GM12874 (cell line): Measurements from ENCODE around the gene LHFPL2.

Source experiments
- TF ChIP-seq, protein P1 (sequence below): IDR thresholded peaks from 2 replicates; pipeline ENCODE4 v1.5.1; 2011; ENCODE audit warnings: low read depth, mild to moderate bottlenecking, control low read depth, low read length, moderate library complexity; ENCODE audit not compliant: insufficient read depth

The LHFPL2 gene

DNA sequence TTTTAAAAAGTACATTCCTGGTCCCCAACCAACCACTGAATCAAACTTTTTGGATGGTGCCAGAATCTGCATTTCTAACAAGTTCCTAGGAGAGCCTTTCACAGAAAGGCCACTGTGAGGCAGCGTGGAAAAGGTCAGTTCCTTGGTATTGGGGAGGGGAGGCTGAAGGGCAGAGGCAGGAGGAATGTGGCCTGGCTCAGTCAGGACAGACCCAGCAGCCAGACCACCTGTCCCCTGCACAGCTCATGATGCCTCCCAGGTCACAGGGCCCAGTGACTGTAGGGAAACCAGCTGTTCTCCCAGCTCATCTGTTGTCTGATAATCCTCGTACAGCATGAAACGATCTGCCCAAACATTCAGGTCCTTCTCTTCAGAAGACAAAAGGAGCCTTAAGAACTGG lies 132.9 kb downstream of the LHFPL2 start:
- TF ChIP-seq, protein P1, sequence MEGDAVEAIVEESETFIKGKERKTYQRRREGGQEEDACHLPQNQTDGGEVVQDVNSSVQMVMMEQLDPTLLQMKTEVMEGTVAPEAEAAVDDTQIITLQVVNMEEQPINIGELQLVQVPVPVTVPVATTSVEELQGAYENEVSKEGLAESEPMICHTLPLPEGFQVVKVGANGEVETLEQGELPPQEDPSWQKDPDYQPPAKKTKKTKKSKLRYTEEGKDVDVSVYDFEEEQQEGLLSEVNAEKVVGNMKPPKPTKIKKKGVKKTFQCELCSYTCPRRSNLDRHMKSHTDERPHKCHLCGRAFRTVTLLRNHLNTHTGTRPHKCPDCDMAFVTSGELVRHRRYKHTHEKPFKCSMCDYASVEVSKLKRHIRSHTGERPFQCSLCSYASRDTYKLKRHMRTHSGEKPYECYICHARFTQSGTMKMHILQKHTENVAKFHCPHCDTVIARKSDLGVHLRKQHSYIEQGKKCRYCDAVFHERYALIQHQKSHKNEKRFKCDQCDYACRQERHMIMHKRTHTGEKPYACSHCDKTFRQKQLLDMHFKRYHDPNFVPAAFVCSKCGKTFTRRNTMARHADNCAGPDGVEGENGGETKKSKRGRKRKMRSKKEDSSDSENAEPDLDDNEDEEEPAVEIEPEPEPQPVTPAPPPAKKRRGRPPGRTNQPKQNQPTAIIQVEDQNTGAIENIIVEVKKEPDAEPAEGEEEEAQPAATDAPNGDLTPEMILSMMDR: no peak

DNA sequence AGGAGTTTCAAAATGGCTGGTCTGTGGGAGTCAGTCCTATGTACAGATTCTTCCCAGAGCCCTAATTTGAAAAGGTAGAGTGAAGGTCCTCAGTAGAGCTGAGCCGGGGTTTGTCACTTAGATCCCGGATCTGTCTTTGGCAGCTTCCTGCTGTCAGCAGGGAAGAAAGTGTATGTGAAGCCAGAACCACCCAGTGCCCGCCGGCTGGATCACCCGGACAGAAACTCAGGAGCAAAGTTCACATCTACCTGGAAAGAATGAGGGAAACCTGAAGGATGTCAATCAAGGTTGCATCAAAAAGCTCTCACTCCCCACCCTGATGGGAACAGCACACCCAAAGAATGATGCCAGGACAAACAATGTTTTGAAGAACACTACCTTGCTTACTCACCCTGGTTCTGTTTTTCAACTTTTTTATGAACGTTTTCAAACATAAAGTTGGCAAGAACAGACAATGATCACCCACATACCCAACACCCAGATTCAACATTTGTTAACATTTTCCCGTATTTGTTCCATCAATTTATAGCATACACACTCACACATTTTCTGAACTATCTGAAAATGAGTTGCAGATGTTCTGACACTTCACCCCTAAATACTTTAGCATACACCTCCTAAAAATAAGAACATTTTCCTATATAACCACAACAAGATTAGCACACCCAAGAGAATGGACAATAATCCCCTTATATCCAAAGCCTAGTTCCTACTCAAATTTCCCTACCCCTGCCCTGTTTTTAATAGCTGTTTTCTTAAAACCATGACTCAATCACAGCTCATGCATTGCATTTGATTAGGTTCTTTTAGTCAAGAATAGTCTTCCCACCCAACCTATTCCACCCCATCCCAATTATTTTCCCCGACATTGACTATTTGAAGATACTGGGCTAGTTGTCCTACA lies 133.9 kb downstream of the LHFPL2 start:
- TF ChIP-seq, protein P1: no peak

DNA sequence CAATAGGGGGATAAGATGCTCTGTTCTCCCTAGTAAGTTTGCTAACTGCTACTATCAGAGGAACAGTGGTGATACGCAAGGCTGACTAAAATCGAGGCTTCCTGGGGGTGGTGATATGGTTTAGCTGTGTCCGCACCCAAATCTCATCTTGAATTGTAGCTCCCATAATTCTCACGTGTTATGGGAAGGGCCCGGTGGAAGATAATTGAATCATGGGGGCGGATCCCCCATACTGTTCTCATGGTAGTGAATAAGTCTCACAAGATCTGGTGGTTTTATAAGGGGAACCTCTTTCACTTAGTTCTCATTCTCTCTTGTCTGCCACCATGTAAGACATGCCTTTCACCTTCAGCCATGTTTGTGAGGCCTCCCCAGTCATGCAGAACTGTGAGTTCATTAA lies 135.1 kb downstream of the LHFPL2 start:
- TF ChIP-seq, protein P1: no peak

DNA sequence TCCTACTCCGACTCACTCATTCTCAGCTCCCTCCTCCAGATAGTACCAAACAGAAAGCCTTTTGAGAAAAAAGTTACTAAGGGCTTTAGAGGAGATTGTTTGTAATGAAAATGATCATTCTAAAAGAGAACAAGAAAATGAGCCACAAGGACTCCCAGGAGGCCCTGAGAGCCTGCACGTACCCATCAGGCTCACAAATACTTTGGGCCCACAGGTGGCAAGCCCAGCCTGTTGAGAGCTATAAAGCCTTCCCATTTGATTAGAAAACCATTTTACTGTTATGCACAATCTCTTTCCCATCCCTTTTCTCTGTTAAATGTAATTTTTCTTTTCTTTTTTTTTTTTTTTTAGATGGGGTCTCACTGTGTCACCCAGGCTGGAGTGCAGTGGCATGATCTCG lies 136.1 kb downstream of the LHFPL2 start:
- TF ChIP-seq, protein P1: no peak

DNA sequence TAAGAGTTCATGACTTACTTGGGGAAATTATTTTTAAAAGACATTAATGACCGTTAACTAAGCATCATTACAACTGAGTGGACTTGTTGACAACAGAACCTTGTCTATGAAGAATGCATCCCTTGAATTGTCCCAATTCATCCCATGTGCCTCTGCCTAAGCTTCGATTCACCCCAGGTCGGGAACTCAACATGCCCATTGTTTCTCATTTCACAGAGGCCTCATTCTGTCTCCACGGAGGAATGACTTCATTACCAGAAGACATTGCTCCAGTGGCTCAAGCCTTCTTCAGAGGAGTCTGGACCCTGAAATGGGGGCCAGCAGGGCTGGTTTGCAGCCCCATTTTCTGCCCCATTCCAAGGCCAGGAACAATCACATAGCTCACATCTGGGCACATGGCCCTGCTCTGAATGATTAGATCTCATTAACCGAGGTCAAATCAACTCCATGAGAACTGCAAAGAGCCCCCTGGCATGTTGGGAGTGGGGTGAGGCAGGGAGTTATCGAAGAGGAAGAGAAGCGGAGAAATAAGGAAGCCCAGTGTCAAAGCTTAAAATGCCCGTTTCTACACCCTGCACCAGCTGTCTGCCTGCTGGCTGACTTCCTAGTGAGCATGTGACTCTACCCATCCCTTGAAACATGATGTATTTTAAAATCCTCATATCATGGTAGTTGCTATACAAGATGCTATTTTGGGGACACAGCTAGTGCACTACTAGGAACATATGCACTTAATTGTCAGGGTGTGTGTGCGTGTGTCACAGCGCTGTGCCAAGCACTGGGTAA lies 137.3 kb downstream of the LHFPL2 start:
- TF ChIP-seq, protein P1: no peak

DNA sequence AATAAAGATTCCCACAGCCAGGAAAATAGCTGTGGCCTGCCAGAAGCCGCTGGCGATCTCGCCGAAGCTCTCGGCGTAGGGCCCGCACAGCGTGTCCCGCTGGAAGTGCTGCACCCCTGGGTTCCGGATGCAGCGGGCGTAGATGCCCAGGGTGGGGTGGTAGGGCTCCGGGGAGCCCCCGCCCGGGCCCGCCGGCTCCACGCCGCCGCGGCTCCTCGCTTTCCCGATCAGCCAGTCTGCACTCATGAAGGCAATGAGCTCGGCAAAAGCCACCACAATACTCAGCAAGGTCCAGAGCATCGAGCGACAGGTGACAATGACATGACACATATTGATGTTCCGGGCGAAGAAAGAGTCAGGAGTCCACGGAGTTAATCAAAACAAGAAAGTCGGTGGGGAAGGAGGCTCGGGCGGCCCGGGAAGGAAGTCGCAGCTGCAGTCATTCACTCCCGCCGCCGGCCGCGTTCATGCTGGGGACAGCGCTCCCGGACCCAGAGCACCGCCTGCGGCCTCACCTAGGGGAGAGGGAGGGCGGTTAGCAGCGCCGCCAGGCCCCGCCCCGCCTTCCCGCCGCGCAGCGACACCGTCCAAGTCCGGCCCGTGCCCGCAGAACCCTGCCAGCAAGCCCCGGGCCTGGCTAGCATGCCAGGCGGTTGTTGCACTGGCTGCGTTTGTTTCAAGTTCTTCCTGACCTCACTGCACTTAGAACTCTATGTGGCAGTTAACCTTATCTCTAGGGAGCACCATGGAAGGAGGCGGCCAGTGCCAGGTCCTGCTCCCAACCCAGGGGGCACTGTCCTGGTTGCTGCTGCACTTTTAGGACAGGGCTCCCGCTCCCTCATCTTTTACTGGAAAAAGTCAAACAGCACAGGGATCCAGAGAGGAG lies 138.4 kb downstream of the LHFPL2 start:
- TF ChIP-seq, protein P1: no peak
